DMS153 (cell line): ENCODE results near the gene ZDHHC13.

ENCODE experiments used
- DNase-seq: peaks from one replicate; lab custom pipeline; 2025; lab: John Stamatoyannopoulos, UW

The ZDHHC13 gene, protein sequence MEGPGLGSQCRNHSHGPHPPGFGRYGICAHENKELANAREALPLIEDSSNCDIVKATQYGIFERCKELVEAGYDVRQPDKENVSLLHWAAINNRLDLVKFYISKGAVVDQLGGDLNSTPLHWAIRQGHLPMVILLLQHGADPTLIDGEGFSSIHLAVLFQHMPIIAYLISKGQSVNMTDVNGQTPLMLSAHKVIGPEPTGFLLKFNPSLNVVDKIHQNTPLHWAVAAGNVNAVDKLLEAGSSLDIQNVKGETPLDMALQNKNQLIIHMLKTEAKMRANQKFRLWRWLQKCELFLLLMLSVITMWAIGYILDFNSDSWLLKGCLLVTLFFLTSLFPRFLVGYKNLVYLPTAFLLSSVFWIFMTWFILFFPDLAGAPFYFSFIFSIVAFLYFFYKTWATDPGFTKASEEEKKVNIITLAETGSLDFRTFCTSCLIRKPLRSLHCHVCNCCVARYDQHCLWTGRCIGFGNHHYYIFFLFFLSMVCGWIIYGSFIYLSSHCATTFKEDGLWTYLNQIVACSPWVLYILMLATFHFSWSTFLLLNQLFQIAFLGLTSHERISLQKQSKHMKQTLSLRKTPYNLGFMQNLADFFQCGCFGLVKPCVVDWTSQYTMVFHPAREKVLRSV

DNA sequence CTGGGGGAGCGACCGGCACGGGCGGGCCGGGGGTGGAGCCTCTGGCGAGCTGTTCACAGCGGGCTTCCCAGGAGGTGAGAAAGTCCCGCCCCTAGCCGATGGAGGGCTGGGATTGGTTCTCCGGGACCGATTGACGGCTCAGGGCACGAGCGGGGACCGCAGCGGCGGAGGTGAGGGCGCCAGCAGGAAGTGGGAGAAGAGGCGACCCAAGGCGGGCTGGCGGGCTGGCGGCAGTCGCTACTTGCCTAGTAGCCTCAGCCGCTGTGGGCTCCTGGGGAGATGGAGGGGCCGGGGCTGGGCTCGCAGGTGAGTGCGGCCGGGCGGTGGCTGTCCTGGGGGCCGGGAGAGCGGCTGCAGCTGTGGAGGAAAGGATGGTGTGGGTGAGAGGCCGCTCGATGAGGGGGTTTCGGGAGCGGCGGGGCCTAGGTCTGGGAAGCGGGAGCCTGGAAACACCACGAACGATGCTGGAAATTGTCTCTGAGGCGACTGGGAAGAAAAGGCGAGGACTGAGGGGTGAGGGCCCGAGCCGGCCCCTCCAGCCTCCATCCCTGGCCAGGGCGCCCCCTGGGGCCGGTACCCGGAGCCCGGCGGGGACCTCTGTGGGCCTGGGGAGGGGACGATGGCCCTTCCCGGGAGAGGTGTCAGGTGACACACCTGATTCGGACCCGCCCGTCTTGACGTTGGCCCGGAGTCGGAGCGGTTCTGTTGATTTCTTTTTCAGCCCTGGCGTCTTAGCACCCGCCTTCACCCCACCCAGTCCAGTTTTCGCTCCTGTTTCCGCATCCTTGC is at the start of gene ZDHHC13:
Gene ZDHHC13, plus strand, starts transcription at position 198 of the 789 bp plus-strand sequence. Its CDS starts 82 bp downstream, at position 280.
- peak; percentile 94 for DNase-seq

DNA sequence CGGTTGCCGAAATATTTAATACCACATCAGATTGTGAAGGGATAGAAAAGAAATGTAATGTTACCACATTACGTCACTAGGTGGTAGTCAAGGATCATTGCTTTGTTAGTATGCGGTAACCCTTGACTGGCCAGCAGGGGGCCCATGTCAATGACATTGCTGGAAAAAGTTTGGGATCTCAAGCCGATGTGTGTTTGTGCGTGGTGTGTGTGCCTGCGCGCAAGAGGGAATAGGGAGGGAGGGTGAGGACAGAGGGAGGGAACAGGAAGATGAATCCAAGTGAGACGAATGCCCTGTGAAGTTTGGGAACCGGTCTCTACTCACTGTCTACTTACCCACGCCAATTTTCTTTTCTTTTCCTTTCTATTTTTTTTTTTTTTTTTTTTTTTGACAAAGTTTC is 45.7 kb upstream of the ZDHHC13 start:
- peak; percentile 70 for DNase-seq

DNA sequence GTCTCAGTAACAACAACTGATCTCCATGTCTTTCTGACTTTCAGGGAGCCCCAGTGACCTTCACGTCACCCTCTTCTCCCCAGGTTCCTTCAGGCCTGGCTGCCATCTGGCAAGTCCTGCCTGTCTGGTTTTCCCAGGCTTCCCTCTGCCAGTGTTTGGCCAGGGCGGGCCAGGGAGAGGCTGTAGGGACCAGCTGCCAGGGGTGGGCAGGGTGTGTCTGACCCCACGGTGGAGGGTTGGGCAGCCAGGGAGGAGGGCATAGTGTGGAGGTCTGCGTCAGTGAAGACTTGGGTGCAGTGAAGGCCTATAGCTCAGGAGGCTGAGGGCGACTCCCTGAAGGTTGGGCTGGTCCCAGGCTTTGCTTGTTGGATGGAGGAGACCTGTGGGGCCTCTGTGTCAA is 44.5 kb upstream of the ZDHHC13 start:
- DNase-seq: no peak

DNA sequence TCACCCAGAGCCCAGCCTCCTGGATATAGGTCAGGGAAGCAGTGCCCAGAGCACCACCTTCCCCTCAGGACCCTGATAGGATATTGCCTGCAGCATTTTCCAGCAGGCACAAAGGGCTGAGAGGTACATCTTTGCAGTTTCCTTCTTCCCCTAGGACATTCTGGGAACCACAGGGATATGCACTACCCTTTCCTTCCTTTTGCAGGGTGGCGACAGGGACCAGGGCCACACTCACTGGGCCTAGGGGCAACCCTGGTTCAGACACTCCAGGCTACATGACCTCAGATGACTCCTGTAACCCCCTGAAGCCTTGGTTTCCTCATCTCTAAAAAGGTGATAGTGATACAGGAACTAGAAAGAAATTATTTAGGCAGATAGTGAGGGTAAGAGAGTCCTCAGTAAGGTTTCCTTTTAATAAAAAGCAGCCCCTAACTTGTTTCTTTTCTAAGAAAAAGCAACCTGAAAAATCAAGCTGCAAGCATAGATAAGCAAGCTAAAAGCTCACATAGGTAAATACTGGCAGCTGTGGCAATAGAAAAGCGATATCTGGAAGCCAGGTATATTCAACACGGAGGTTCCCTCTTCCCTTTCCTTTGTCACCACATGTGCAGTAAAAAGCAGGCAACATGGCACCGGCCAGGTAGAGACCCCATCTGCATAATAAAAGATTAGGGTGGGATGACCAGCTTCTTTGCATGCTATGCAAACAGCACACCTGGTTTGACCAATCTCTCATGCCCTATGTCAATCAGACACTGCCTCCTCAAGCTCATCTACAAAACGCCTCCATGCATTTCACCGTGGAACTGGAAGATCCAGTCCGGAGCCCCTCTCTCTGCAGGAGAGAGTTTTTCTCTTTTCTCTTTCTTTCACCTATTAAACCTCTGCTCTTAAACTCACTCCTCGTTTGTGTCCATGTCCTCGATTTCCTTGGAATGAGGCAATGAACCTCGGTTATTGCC is 43.2 kb upstream of the ZDHHC13 start:
- DNase-seq: peak; percentile 68

DNA sequence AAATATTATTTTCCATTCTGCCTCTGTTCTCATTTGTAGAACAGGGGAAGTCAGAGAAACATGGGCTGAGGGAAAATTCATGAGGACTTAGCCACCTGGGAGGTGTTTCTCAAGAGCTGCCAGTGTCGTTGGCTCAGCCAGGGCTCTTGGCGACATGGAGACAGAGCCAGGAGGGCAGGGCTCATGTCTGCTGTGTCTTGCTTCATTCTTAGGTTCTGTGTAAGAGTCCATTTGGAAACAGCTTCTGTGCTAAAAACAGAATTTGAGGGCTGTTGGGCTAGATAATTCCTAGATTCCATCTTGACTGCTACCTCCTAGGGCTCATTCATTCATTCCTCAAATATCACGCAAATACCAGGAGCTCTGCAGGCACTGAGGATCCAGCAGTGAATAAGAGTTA is 41.3 kb upstream of the ZDHHC13 start:
- DNase-seq: no peak

DNA sequence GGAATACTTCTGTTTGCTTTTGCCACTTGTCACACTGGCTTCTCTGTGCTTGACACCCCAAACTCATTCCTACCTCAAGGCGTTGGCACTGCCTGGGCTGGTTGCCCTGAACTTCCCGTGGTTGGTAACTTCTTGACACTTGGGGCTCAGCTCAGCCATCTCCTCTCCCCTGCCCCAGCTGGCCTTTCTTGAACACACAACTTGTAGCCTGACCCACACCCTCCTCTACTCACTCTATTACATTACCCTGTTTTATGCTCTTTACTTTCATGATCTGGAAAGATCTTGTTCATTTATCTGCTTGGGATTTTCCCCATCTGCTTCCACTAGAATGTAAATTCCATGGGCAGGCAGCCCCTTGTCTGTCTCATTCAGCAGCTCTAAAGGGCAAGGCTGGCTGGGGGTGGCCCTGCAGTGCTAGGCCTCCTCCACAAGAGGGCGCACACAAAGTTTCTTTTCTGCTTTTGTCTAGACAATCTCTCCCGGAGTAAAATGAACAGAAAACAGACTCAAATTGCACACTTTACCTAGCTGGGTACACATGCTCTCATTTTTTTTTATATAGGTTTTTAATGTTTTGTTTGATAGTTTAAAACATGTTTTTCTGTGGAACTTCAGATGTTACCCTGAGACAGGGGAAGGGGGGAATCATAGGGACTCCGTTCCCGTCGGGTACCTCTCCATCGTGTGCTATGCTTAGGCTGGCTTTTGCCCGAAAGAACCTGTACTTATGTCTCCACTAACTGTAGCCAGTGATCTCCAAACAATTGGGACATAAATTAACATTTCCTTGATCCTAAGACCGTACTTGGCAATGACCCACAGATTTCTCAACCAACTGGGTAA is 40.0 kb upstream of the ZDHHC13 start:
- DNase-seq: peak; percentile 41

DNA sequence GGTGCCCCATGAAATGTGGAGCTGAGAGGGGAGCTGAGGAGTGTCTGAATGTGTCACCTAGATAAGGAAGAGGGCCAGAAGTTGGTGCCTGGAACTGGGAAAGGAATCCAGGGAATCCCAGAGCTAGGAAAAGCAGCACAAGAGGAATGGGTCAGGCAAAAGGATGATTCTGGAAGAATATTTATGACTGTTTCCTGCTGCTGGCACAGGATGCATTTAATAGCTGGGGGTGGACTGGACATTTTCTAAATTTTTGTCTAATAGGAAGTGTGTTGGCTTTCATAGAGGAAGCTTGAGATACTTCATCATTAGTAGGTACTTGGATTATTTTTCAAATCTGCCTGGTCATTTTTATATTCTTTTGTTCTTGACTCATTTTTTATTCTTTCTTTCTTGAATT is 39.0 kb upstream of the ZDHHC13 start:
- DNase-seq: no peak

DNA sequence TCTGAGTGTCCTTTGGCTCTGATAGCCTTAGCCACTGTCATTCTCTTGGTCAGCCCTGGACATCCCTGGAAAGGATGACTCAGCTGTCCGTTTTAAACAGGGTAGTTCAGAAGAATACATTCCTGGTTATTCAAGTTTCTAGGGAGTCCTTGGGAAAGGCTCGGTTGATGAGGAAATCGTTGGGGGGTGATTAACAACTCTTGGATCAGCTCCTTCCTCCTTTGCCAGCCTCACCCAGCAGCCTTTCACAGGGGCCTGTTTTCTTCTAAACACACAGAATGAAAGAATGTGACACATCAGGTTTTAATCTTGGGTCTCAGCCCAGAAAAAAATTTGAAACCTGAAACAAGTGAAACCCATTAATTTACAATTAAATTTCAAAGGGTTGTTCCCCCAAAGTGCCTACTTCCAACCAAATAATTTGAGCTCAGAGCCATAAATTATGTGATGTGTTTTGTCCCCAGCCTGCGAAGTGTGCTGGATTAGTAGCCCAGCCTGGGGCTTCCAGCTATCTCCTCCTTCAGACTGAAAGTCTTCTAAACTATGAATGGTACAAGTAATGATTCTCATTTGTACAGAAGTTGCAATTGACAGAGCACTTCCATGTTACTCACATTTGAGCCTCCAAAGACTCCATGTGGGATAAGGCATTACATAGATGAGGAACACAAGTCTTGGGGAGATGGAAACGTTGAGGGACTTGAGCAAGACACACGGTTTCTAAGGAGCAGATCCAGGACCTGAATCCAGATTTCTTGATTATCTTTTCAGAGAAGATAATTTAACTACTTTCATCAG is 37.1 kb upstream of the ZDHHC13 start:
- DNase-seq: no peak

DNA sequence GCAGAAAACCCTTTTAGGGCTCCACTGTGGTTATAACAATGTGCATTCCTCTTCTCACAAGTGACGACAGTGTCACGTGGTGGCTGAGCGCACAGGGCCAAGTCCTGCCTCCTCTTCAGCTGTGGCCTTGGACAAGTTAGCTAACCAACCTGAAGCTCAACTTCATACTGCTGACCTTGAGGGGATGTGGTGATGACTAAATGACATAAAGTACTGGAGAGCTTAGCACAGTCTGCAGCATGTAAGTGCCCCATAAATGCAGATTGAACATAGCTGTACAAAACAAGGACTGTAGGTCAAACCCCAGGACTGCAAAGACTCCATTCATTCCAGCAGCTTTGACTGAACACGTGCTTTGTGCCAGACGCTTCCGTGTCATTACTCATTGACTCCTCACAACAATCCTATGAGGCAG is 36.4 kb upstream of the ZDHHC13 start:
- DNase-seq: no peak

DNA sequence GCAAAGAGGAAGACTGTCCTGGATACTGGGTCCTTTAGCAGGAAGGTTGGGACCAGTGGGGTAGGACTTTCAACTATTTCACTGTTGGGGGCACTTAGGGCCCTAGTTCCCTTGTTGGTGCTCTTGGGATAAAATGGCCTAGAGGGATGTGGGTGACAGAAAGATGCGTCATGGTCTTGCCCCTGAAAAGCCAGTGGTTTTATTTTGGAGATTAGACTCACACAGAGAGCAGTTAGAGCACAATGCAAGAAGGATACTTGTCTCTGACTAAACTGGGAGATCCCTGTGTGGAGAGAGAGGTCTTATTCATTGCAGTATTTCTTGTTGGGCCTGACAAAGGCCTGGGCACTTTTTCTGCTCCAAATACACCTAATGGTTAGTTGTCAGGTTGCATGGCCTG is 33.8 kb upstream of the ZDHHC13 start:
- DNase-seq: no peak

DNA sequence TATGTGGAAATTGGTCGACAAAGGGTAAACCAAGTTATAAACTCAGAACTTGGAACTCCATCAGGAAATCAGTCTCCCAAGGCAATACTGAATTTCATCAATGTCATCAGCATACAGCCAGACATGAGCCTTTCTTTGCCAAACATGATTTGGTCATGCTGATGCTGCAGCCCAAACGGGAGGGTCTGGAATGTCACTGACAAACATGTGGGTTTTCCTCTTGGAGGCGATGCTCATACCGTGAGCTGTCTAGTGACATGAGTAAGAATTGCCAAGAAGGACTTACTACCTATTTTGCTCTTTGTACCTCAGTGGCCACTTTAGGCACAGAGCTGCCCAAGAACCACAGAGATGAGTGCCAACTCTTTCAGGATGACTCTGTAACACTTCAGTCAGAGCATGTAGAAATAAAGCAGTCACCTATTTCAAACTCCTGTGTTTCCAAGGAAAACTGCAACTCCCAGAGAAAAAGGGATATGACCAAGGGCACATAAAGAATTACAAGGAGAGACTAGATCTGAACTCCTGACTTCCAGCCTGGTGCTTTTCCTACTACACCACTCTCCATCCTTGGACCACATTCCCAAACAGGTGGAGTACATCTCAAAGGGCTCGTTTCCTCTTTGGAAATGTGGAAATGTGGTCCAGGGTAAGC is 32.2 kb upstream of the ZDHHC13 start:
- DNase-seq: no peak

DNA sequence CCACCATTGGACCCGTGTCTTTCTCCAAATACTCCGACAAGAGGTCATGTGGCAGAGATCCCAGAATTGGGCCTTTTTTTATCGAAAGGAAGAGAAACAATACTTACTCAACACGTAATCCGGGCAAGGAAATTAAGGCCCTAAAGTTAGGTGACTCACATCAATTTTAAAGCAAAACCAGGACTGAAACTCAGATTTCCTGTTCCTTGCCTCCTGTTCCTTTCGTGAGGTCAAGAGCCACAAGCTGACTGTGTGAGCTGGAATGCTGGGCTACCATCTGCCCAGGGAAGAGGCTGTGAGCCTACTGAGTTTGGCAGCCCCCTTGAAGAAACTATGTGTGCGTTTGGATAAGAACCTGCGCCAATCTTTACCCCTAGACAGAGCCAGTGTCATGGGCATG is 29.3 kb upstream of the ZDHHC13 start:
- DNase-seq: no peak

DNA sequence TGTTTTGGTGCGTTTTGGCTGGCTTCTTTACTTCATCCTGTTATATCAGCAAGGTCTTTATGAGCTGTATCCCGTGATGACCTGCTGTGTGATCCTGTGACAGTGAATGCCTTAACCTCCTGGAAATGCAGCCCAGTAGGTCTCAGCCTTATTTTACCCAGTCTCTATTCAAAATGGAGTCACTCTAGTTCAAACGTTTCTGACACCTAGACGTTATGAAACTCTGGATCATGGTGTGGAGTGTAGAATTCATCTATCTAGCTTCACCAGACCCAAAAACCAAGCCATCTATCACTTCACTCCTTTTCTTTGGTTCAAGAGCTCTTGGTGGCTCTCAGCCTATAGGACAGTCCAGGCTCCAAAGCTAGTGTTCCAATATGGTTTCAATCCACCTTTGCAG is 28.2 kb upstream of the ZDHHC13 start:
- no peak for DNase-seq

DNA sequence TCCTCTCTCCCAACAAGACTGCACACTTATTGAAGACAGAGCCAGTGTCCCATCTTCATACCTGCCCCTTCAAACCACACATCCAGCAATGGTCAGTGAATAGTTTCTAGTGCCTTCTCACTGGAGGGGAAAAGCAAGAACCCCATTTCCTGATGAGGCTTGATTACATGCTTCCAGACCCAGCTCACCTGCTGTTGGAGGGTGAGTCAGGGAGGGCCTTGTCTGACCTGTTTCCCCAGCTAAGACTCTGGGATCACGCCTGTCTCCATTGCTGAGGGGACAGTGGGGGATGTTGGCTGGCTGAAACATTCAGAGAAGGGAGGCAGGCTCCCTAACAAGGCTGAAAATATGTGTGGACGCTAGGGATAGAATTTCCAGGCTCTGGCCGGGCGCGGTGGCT is 27.5 kb upstream of the ZDHHC13 start:
- no peak for DNase-seq

DNA sequence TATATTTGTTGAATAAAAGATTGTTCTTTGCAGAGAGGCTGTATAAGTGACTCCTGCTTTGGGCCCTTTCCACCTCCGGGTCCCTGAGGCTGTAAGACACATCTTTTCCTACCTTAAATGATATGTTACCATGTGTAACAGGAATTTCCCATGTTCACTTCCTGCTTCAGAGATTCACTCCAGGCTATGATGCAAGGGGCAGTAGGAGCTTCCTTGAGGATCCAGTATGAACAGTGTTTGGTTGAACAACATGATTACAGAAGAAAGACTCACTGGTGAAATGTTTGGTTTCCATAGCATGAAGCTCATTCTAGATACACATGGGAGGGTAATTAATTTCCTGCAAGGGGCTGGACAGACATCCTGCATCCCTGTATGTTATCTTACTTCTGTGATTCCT is 25.6 kb upstream of the ZDHHC13 start:
- DNase-seq: peak; percentile 73

DNA sequence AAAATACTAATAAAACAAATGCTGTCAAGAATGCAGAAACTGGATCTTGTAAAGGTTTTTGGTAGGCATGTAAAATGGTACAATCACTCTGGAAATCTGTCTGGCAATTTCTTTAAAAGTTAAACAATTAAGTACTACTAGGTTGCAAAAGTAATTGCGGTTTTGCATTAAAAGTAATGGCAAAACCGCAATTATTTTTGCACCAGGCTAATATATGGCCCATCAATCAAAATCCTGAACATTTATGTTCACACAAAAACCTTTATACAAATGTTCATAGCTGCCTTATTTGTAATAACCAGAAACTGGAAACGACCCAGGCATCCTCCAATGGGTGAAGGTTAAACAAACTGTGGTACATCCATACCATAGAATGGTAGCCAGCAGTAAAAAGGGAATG is 24.6 kb upstream of the ZDHHC13 start:
- no peak for DNase-seq

DNA sequence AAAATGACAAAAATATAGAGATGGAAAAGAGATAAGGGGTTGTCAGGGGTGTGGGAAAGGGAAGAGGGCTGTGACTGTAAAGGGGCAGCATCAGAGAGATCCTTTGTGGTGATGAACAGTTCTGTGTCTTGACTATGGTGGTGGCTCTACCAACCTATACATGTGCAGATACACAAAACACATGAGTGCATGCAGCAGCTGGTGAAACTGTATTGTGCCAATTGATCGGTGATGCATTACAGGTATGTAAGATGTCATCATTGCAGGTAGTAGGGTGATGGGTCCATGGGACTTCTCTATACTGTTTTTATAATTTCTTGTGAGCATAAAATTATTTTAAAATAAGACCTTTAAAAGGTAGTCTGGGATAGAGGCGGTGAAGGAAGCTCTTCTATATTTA is 24.1 kb upstream of the ZDHHC13 start:
- DNase-seq: no peak

DNA sequence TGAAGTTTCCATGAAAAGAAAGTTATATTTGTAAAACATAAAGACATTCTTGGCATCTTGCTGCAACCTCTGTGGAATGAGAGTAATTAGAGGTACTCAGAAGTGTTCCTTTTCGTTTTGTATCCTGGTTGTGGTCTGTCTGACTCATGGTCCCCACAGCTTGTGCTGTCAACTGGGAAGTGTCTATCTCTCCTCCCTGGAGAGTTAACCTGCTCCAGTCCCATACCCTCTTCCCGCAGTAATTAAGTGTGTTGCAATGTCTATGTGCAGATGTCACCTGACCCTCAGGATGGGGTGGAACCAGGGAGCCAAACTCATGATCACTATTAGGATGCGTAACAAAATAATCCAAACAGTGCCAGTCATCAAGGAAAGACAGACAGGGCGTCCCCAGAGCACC is 23.0 kb upstream of the ZDHHC13 start:
- no peak for DNase-seq

DNA sequence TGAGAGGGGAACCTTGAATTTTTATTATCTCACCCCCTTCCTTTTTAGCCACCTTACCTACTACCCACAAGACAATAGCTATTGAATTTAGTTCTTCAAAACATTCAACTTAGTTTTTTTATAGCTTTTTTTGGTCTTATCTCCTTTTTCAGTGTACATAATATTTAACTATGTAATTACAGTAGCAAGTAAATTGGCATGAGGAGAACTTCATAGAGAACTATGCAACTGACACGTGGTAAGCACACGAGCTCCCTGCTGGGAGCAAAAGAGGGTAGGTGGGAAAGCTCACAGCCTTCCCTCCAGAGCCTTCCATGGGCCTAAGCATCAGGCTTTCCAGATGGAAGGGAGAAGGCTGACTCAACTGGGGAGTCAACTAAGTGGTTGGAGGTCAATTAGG is 22.1 kb upstream of the ZDHHC13 start:
- no peak for DNase-seq
